Mesangial cell (primary cell): ENCODE measurements around the gene SGSM1. TPM values are rescaled to one million over a fixed set of nuclear protein-coding genes. Genes with fewer than 3 reads are reported as not detected.

Experiments
- total RNA-seq: library from RNA; depleted of rRNA; stranded (reverse); fragments of >200 nt; gene quantifications from 2 replicates; pipeline ENCODE4 v1.2.3, GENCODE V29; 2015

Gene SGSM1
- under 0.01 TPM in 1 of 2 replicates, not detected in the other for total RNA-seq

GRCh38 chr22:24805790-24806662 is at the start of gene SGSM1:
Gene SGSM1 (plus strand): TSS chr22:24806211. CDS start chr22:24806326, 115 bp downstream.

GRCh38 chr22:24951942-24952836 is 146.2 kb downstream of the SGSM1 start, which contains the start of gene KIAA1671:
Gene KIAA1671 (plus strand): TSS chr22:24952716. CDS start chr22:25028000, 75,284 bp downstream.

Other genes starting within 250 kb of the SGSM1 start
- 5.5 and 34.5 TPM in 2 replicates for gene LRRC75B, start 213.1 kb upstream of the SGSM1 start, total RNA-seq
- 5.2 and 60.7 TPM in 2 replicates for gene GGT1, start 203.0 kb upstream of the SGSM1 start, total RNA-seq
- not detected in 2 replicates for gene PIWIL3, start 31.5 kb upstream of the SGSM1 start, total RNA-seq
- not detected in 2 replicates for gene LHFPL7, start 140.5 kb downstream of the SGSM1 start, total RNA-seq
- 7.2 and 20.0 TPM in 2 replicates for gene KIAA1671, start 146.5 kb downstream of the SGSM1 start, total RNA-seq